Measurements from ENCODE around the gene CIAPIN1. TPM values are rescaled to one million over a fixed set of nuclear protein-coding genes. Genes with fewer than 3 reads are reported as not detected.

CIAPIN1 gene
- total RNA-seq, 4 donors from 2014 or later: 19.1 to 32.4 (median 25.8) TPM

- Histone ChIP-seq H3K27me3 (no peaks in the 10 kb centered on the region), H3K4me1 (peaks cover 0 to 62% (median 24%) of the 10 kb centered on the region in 3 donors), H3K27ac (no peak overlapping the region), H3K36me3 (peaks cover 0 to under 1% of the 10 kb centered on the region in 2 donors), H3K9me3 (no peaks in the 10 kb centered on the region), H3K4me3 (no peak overlapping the region)
- no peak for ATAC-seq
- WGBS, 2 donors (ENCODE audit: low coverage in 1 of 2): 83% methylated on average over 4 of the region's 14 CpGs; no CpG with 5 or more reads in 1 of the 2 donors
- TF ChIP-seq EP300 (IDR thresholded peaks at IDR 0.05) (no peak), POLR2AphosphoS5 (IDR thresholded peaks at IDR 0.05) (no peak), POLR2A (IDR thresholded peaks at IDR 0.05) (no peak)
- TF ChIP-seq, protein P1, sequence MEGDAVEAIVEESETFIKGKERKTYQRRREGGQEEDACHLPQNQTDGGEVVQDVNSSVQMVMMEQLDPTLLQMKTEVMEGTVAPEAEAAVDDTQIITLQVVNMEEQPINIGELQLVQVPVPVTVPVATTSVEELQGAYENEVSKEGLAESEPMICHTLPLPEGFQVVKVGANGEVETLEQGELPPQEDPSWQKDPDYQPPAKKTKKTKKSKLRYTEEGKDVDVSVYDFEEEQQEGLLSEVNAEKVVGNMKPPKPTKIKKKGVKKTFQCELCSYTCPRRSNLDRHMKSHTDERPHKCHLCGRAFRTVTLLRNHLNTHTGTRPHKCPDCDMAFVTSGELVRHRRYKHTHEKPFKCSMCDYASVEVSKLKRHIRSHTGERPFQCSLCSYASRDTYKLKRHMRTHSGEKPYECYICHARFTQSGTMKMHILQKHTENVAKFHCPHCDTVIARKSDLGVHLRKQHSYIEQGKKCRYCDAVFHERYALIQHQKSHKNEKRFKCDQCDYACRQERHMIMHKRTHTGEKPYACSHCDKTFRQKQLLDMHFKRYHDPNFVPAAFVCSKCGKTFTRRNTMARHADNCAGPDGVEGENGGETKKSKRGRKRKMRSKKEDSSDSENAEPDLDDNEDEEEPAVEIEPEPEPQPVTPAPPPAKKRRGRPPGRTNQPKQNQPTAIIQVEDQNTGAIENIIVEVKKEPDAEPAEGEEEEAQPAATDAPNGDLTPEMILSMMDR (IDR thresholded peaks at IDR 0.05): no peak
Observed at GRCh38 chr16:57482845-57483545, 35.8 kb upstream of the CIAPIN1 start.

- Histone ChIP-seq H3K27ac (peak overlapping the region in 1 of 4 donors; percentile 50), H3K36me3 (peaks cover 0 to 4% of the 10 kb centered on the region in 2 donors), H3K27me3 (no peaks in the 10 kb centered on the region), H3K4me1 (peaks cover 0 to 69% (median 30%) of the 10 kb centered on the region in 3 donors), H3K9me3 (no peaks in the 10 kb centered on the region), H3K4me3 (no peak overlapping the region)
- ATAC-seq: no peak
- TF ChIP-seq, protein P1 (IDR thresholded peaks at IDR 0.05): no peak
- TF ChIP-seq EP300 (IDR thresholded peaks at IDR 0.05) (no peak), POLR2A (IDR thresholded peaks at IDR 0.05) (no peak), POLR2AphosphoS5 (IDR thresholded peaks at IDR 0.05) (no peak)
- 83% methylated on average over 2 of the region's 4 CpGs; no CpG with 5 or more reads in 1 of the 2 donors for WGBS, 2 donors (ENCODE audit: low coverage in 1 of 2)
Observed at GRCh38 chr16:57481421-57481820, 34.2 kb upstream of the CIAPIN1 start.

DNA sequence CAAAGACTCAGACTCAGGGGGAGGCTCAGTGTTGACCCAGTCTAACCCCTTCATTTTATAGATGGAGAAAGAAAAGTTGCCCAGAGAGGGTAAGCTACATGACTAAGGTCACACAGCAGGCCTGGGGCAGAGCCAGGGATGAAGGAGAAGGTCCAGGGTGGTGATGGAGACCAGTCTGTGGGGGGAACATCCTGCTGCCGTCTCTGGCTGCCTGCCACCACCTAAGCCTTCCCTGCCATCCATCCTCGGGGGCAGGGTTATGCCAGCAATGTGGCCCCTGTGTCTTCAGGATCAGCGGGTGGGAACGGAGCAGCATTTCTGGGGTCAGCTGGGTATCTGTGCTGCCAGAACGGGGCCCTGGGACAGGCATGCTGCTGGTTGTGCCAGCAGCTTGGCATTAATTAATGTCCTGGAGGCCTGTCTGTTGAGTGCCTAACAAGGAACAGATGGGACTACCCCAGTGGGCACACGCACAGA is 33.6 kb upstream of the CIAPIN1 start:
- Histone ChIP-seq H3K27ac (peak overlapping the region in 3 of 4 donors; percentile 31 to 50 (median 45)), H3K4me1 (peaks cover 0 to 71% (median 30%) of the 10 kb centered on the region in 3 donors)
- ATAC-seq: no peak

DNA sequence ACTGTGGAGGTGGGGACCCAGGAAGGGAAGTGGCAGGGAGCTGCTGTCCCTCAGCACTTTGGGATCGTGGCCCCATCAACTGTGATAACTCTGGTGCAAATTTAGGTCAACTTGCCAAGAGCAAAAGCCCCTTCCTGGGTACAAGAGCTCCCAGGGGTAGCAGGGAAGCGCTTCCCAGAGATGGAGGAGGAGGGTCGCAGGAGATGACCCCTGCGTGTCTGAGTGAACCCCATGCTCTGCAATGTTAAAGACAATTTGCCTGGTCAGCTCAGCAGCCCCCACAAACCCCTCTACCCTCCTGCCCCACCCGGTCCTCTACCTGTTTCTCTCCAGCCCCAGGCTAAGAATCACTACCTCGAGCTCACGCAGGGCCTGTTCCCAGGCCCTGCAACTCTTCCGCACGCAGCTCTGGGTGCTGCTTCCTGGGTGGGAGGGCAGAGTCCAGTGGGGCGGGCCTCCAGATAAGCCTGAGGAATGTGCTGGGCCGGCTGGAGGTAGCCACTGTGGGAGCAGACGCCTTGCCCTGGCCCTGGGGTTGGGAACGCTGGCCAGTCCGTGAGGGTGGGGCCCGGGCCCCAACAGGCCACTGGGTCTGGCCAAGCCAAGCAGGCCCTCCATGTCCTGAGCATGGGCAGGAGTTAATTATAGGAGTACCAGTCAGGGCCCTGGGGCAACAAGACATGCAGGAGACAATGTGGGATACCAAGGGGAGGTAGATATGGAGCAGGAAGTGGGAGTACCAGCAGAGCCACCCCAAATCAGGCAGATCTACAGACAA is 33.0 kb upstream of the CIAPIN1 start:
- WGBS, 2 donors (ENCODE audit: low coverage in 1 of 2): 30 to 49% methylated on average over 2 to 3 of the region's 15 CpGs
- Histone ChIP-seq H3K36me3 (peaks cover 0 to 6% of the 10 kb centered on the region in 2 donors), H3K27ac (peak overlapping the region in 3 of 4 donors; percentile 31 to 50 (median 45)), H3K4me1 (peaks cover 0 to 68% (median 23%) of the 10 kb centered on the region in 3 donors), H3K4me3 (peak overlapping the region in 1 of 2 donors; percentile 49), H3K27me3 (no peaks in the 10 kb centered on the region), H3K9me3 (no peaks in the 10 kb centered on the region)
- ATAC-seq: peak; percentile 78
- TF ChIP-seq, protein P1 (IDR thresholded peaks at IDR 0.05): no peak
- TF ChIP-seq POLR2A (IDR thresholded peaks at IDR 0.05) (no peak), POLR2AphosphoS5 (IDR thresholded peaks at IDR 0.05) (no peak), EP300 (IDR thresholded peaks at IDR 0.05) (no peak)

More for the DNA sequence above, 33.6 kb upstream of the CIAPIN1 start:
- Histone ChIP-seq H3K4me3 (no peak overlapping the region), H3K9me3 (no peaks in the 10 kb centered on the region), H3K36me3 (peaks cover 0 to 4% of the 10 kb centered on the region in 2 donors), H3K27me3 (no peaks in the 10 kb centered on the region)
- WGBS, 2 donors (ENCODE audit: low coverage in 1 of 2): 17% methylated on average over 1 of the region's 6 CpGs; no CpG with 5 or more reads in 1 of the 2 donors
- no peak for TF ChIP-seq EP300 (IDR thresholded peaks at IDR 0.05)
- no peak for TF ChIP-seq POLR2A (IDR thresholded peaks at IDR 0.05)
- TF ChIP-seq, protein P1 (IDR thresholded peaks at IDR 0.05): no peak
- TF ChIP-seq POLR2AphosphoS5 (IDR thresholded peaks at IDR 0.05): no peak
